GM21360 (cell line): Measurements from ENCODE around the gene LRRN4CL.
"Not testable (repeated sequence)": the region's sequence is repeated elsewhere in the genome, so short reads cannot be mapped to it uniquely, and the experiment has no call there.

ENCODE experiments used
- ATAC-seq: cut with Tn5 transposase; IDR thresholded peaks from one replicate; pipeline ENCODE4 v1.9.1; 2021; ENCODE audit warnings: mild to moderate bottlenecking, moderate library complexity; ENCODE audit not compliant: unreplicated experiment

The LRRN4CL gene

DNA sequence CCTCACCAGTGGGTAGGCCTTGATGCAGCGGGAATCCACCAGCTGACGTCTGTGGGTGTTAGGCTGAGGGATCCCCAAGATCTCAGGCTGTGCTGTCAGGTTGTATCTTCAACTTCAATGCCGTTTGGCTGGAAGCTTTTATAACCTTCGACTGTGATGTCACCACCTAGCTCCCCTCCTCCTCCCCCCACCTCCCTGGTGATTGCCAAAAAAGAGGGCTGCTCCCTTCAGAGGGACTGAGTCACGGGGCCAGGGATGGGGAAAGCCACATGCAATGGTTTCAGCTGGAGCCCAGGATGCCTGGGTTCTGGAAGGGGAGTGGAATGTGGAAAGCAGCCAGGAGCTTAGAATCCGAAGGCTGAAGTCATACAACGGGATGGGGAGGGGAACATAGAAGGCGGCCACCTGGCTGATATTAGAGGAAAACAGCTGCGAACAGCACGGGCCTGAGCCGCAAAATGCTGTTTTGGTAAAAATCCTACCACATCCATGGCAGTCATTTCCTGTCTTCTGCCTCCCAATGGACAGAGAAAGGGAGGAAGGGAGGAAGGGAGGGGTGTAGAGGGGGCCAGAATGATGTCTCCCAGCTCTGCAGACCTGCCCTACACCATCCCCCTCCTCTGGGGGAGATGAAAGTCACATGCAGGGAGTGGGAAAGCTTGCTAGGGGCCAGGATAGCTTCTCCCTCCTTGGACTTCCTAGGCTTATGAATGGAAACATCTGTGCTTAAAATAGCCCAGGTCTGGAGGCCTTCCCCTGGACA is at the start of gene LRRN4CL:
TSS of gene LRRN4CL (minus strand) at position 110 of the 763 bp plus-strand sequence. CDS start 1,022 bp downstream, outside the sequence.
- ATAC-seq = no peak

DNA sequence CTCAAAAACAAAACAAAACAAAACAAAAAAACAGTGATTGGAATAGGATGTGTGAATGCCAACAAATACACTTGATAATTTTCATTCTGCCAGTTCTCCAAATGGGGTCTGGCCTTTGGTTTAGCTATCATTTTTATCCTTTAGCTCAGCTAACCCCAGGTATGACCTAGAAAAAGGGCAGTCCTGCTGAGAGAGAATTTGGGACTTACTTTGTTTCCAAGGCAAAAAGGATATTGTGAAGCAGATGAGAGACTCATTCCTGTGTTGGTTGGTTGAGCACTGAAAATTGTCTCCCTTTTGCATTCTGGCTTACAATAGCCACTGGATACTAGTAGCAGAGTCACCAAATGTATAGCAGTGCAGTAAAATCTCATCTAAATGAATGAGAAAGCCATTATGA is 47.9 kb upstream of the LRRN4CL start:
- ATAC-seq = no peak

DNA sequence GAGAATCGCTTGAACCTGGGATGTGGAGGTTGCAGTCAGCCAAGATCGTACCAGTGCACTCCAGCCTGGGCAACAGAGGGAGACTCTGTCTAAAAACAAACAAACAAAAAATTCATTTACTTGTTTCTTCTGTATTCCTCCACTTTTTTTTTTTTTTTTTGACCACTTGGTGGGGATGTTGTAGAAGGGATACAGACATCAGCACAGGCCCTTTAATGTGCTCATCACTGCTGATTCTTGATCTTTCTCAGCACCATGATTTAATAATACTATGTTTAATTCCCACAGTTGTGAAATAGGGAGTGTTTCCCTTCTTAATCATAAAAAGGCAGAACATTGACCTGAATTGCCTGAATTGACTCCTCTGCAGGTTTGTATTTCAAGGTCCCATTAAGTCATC is 43.5 kb upstream of the LRRN4CL start:
- no peak for ATAC-seq

DNA sequence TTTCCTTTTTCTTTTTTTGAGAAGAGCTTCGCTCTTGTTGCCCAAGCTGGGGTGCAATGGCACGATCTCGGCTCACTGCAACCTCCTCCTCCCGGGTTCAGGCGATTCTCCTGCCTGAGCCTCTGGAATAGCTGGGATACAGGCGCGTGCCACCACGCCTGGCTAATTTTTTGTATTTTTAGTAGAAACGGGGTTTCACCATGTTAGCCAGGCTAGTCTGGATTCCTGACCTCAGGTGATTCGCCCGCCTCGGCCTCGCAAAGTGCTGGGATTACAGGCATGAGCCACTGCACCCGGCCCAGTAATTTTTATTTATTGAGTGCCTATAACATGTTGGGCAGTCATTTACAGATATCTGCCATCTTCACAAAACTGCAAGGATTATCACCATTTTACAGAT is 40.7 kb upstream of the LRRN4CL start:
- ATAC-seq = not testable (repeated sequence)

DNA sequence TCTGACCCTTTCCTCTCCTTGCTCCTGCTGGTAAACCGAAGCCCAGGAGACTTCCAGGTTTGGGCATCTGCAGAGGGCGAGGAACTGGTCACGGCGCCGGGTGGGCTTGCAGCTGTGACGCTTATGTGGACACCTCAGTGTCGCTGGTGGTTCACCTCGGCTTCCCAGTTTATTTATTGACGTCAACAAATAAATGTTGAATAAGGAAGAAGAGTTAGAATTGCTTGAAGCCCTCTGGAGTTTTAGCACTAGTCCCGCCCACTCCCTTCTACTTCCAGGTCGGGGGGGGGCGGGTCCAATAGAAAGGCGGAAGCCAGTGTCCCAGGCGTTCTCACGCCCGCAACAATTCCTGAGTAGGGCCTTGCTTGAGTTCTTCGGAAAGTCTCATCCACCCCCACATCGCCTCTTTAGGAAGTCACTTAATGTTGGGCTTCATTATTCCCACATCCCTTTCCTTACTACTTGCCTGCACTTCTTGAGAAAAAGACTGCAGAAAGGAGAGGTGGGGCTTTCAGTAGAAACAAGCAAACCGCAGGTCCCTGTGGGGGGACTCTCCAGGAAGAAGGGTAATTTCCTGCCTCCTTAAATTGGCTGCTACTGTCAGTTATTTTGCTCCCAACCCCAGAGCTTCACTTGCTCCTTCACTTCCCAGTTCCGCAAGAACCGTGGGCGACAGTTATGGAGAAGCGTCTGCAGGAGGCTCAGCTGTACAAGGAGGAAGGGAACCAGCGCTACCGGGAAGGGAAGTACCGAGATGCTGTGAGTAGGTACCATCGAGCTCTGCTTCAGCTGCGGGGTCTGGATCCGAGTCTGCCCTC is 39.0 kb upstream of the LRRN4CL start, which contains the start of gene TTC9C:
TSS of gene TTC9C (plus strand) at position 316 of the 818 bp plus-strand sequence. CDS start at position 679, 363 bp downstream.
- ATAC-seq = no peak

- ATAC-seq = peak; percentile 48
Observed at GRCh38 chr11:62727872-62728170, 38.5 kb upstream of the LRRN4CL start.

DNA sequence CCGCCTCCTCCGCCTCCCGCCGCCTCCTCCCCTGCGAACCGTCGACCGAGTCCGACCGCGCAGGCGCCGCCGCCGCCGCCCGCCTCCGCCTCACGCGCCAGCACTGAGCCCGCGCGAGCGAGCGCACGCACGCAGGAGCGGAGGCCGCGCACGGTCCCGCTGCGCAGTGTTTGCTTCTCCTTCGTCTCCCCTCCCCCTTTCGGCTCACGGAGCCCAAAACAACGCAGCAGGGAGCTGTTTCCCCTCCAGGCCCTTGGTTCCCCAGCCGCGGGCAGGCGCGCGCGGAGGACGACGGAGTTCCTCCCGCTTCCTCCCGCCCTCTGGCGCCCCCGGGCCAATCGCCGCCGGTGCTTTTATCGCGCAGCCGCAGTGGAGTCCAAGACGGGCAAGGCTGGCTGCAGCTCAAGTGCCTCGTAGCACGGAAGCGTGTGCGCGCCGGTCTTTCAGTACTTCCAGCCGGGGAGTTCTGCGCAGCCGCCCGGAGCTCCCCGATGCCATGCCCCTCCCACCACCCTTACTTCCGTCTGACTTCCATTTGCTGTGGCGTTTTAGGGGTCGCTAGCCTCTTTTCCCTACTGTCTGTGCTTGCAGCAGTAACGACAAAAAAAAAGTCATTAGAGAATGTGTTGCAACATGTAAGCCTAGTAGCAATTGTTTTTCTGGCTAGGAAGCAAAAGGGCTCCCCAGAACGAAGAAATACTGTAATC is 38.0 kb upstream of the LRRN4CL start, which contains the start of gene HNRNPUL2:
TSS of gene HNRNPUL2 (minus strand) at position 293 of the 707 bp plus-strand sequence. CDS start 301 bp downstream, outside the sequence.
- ATAC-seq = peak; percentile 67

DNA sequence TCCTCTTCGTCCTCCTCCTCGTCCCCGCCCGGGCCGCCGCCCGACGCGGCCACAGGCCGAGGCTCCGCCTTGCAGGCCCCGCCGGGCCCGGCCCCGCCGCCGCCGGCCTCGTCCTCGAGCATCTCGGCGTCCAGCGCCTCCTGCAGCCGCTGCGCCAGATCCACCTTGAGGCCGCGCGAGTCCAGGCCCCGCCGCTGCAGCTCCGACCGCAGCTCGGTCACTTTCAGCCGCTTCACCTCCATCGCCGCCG is 37.5 kb upstream of the LRRN4CL start:
- no peak for ATAC-seq

GRCh38 chr11:62726156-62726914 is 37.0 kb upstream of the LRRN4CL start:
- ATAC-seq = no peak

- ATAC-seq = no peak
Observed at GRCh38 chr11:62725646-62726045, 36.3 kb upstream of the LRRN4CL start.

DNA sequence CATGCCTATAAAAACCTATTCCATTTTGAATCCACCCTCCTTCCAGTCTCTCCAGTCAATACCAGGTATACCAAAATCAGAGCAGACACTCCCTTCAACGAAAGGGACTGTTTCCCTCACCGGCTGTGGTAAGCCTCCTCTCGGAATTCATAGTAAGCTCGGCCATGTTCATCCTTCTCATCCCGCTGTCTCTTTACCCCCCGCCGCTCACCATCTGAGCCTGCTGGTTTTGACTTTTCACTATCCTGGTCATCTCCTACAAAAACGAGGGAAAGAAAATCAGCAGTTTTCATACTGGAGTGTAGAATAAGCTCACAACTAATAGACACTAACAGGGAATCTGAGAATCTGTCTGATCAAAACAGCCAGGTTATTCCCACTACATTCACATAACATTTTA is 34.8 kb upstream of the LRRN4CL start:
- ATAC-seq = no peak

- no peak for ATAC-seq
Observed at GRCh38 chr11:62721994-62722393, 32.7 kb upstream of the LRRN4CL start.

- ATAC-seq = no peak
Observed at GRCh38 chr11:62719302-62719978, 30.1 kb upstream of the LRRN4CL start.

DNA sequence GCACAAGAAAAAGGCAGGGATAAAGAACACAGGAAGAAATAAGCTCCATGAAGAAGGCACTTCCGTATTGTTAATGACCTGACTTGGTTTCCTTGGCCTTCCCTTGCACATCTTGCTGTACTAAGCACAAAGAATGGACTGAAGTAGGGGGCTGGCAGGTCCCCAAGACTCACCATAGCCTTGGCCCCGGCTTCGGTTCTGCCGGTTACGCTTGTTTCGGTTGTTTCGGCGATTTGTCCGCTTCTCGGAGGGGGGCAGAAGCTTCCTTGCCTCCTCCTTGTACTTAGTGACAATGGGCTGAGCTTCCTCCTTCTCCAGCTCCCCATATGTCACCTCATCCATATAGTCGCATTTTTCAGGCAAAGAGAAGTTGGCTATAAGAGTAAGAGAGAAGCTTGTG is 27.5 kb upstream of the LRRN4CL start:
- ATAC-seq = no peak

- no peak for ATAC-seq
Observed at GRCh38 chr11:62716206-62716605, 26.9 kb upstream of the LRRN4CL start.

DNA sequence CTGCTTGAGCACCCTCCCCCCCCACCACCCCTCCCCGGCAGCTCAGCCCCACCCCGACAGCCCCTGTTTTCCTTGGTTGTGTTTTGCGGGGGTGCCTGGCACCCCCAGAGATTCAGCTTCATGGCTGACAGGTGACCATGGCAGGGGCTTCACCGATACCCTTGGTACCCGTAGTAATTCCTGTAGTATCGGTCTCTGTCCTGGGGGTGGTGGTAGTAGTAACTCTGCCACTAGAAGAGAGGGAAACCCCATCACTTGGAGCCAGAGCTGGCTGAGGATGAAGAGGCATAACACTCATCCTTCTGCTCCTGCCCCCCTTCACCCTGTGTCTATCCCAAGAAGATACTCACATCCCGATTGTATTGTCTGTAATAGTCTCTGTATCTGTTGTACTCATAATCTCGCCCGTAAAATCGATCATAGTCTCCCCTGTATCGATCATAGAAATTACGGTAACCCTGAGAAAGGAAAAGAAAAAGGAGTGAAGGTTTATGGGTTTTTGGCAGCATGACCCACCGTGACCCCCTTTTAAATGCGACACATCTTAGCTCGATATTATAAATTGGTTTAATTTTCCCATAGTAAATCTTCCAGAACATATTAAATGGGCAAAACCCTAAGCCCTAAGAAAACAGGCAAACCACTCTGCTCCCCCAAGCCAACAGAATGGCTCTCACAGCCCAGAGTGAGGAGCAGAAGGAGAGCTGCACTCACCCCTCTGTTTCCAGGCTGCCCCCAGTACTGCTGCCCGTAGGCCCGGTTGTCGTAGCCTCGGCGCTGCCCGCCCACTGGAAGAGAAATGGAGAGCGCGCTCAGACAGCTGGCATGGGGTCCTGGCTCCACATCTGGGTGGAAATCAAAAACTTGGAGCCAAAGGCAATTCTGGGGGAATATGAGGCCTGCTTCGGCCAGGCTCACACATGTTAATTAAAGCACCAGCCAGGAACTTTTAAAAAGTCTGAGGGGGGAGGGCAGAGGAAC is 26.1 kb upstream of the LRRN4CL start:
- no peak for ATAC-seq

GRCh38 chr11:62713343-62713742 is 24.0 kb upstream of the LRRN4CL start:
- ATAC-seq = no peak

GRCh38 chr11:62712861-62713260 is 23.5 kb upstream of the LRRN4CL start:
- no peak for ATAC-seq

DNA sequence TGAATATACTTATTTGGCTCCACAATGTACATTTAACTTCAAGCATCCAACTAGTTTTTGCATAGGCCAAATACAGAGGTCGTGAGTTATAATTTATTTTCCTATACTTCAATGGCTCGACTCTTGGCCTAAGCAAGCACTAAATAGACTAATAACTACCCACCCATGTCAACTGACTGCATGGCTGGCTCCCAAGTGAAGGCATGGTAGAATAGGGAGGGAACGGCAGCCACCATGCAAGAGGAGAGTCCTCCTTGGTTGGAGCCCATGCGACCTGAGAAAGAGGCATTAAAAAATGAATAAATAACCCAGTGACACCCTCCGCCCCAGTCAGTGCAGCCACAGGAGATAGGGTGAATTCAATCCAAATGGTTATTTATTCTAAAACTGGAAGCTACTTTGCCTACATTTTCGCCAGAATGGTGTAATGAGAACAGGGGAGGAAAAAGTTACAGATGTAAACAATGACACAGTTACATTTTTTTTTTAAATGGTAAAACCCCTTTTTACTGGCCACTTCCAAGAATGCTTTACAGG is 23.0 kb upstream of the LRRN4CL start:
- ATAC-seq = no peak
